ENCODE results near the gene ERCC6L2. TPM values are rescaled to one million over a fixed set of nuclear protein-coding genes. Genes with fewer than 3 reads are reported as not detected.

The ERCC6L2 gene
- total RNA-seq, 1 experiment from 2014 or later: 43.0 TPM

GRCh38 chr9:96006296-96006879 is 130.9 kb downstream of the ERCC6L2 start:
- H3K36me3 Mint-ChIP-seq: peaks cover 39% of the 10 kb centered on the region
- CTCF ChIA-PET: interaction anchor here (1.6 kb wide), 1 partner anchor 20 kb away, joined by 5 read pairs; no protein-coding TSS in a partner anchor
- TF ChIP-seq GTF2I (CRISPR knock-in tag; conservative IDR thresholded peaks at IDR 0.05): no peak
- no peak for TF ChIP-seq NR1H2 (CRISPR knock-in tag; IDR thresholded peaks at IDR 0.05)
- TF ChIP-seq, protein P1, sequence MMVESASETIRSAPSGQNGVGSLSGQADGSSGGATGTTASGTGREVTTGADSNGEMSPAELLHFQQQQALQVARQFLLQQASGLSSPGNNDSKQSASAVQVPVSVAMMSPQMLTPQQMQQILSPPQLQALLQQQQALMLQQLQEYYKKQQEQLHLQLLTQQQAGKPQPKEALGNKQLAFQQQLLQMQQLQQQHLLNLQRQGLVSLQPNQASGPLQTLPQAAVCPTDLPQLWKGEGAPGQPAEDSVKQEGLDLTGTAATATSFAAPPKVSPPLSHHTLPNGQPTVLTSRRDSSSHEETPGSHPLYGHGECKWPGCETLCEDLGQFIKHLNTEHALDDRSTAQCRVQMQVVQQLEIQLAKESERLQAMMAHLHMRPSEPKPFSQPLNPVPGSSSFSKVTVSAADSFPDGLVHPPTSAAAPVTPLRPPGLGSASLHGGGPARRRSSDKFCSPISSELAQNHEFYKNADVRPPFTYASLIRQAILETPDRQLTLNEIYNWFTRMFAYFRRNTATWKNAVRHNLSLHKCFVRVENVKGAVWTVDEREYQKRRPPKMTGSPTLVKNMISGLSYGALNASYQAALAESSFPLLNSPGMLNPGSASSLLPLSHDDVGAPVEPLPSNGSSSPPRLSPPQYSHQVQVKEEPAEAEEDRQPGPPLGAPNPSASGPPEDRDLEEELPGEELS (CRISPR knock-in tag; IDR thresholded peaks at IDR 0.05): no peak
- TF ChIP-seq, protein P2, sequence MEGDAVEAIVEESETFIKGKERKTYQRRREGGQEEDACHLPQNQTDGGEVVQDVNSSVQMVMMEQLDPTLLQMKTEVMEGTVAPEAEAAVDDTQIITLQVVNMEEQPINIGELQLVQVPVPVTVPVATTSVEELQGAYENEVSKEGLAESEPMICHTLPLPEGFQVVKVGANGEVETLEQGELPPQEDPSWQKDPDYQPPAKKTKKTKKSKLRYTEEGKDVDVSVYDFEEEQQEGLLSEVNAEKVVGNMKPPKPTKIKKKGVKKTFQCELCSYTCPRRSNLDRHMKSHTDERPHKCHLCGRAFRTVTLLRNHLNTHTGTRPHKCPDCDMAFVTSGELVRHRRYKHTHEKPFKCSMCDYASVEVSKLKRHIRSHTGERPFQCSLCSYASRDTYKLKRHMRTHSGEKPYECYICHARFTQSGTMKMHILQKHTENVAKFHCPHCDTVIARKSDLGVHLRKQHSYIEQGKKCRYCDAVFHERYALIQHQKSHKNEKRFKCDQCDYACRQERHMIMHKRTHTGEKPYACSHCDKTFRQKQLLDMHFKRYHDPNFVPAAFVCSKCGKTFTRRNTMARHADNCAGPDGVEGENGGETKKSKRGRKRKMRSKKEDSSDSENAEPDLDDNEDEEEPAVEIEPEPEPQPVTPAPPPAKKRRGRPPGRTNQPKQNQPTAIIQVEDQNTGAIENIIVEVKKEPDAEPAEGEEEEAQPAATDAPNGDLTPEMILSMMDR (IDR thresholded peaks at IDR 0.05): no peak
- TF ChIP-seq NFE2L1 (CRISPR knock-in tag; IDR thresholded peaks at IDR 0.05): no peak
- TF ChIP-seq GABPB1 (CRISPR knock-in tag; IDR thresholded peaks at IDR 0.05): no peak
- no peak for TF ChIP-seq RORB (CRISPR knock-in tag; IDR thresholded peaks at IDR 0.05)
- TF ChIP-seq, protein P3, sequence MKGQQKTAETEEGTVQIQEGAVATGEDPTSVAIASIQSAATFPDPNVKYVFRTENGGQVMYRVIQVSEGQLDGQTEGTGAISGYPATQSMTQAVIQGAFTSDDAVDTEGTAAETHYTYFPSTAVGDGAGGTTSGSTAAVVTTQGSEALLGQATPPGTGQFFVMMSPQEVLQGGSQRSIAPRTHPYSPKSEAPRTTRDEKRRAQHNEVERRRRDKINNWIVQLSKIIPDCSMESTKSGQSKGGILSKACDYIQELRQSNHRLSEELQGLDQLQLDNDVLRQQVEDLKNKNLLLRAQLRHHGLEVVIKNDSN (CRISPR knock-in tag; IDR thresholded peaks at IDR 0.05): no peak
- TF ChIP-seq, protein P4, sequence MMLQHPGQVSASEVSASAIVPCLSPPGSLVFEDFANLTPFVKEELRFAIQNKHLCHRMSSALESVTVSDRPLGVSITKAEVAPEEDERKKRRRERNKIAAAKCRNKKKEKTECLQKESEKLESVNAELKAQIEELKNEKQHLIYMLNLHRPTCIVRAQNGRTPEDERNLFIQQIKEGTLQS (CRISPR knock-in tag; conservative IDR thresholded peaks at IDR 0.05): no peak
- no peak for TF ChIP-seq SP1 (CRISPR knock-in tag; conservative IDR thresholded peaks at IDR 0.05)
- no peak for TF ChIP-seq CREM (CRISPR knock-in tag; IDR thresholded peaks at IDR 0.05)

DNA sequence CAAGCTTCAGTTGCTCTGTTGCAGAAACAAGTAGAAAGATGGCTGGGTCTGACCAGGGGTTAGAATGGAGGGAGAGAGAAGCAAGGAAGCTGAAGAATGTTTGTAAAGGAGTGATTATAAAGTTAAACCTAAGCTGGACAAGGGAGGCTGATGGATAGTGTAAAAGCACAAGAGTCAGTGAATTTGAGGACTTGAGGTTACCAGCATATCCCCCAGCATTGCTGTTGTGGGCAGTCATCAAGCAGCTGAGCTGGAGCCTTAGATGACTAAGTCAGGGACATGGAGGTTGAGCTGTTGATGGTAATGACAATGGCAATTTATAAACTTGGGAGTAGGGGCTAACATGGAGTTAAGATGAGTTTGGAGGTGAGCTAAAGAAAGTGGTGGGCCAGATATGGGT is 131.5 kb downstream of the ERCC6L2 start:
- TF ChIP-seq JUN (CRISPR knock-in tag; IDR thresholded peaks at IDR 0.05) (no peak), FOXK1 (CRISPR knock-in tag; IDR thresholded peaks at IDR 0.05) (no peak), ZNF121 (CRISPR knock-in tag; IDR thresholded peaks at IDR 0.05) (no peak), TCF7 (CRISPR knock-in tag; IDR thresholded peaks at IDR 0.05; ENCODE audit: low read depth) (no peak), RORB (CRISPR knock-in tag; IDR thresholded peaks at IDR 0.05) (no peak), NR3C1 (CRISPR knock-in tag; conservative IDR thresholded peaks at IDR 0.05; ENCODE audit: low read depth) (no peak)
- H3K4me3 Mint-ChIP-seq: no peak overlapping the region
- peaks cover 8% of the 10 kb centered on the region for H3K4me1 Mint-ChIP-seq
- ChIA-PET POLR2A (no interaction called here), CTCF (interaction anchor here (1.6 kb wide), 1 partner anchor 19 kb away, joined by 5 read pairs; no protein-coding TSS in a partner anchor)
- no peak for ATAC-seq
- peaks cover 8% of the 10 kb centered on the region for H3K9me3 Mint-ChIP-seq
- H3K27ac Mint-ChIP-seq: no peak overlapping the region
- peaks cover 36% of the 10 kb centered on the region for H3K36me3 Mint-ChIP-seq
- no peaks in the 10 kb centered on the region for H3K27me3 Mint-ChIP-seq (ENCODE audit: low read depth)
- DNase-seq (ENCODE audit: low spot score): no peak

More at GRCh38 chr9:96006296-96006879, 130.9 kb downstream of the ERCC6L2 start:
- H3K4me3 Mint-ChIP-seq: no peak overlapping the region
- H3K27ac Mint-ChIP-seq: no peak overlapping the region
- ATAC-seq (no peak), DNase-seq (ENCODE audit: low spot score) (no peak)
- no peaks in the 10 kb centered on the region for H3K27me3 Mint-ChIP-seq (ENCODE audit: low read depth)
- POLR2A ChIA-PET: no interaction called here
- H3K9me3 Mint-ChIP-seq: peaks cover 9% of the 10 kb centered on the region
- H3K4me1 Mint-ChIP-seq: peaks cover 8% of the 10 kb centered on the region

DNA sequence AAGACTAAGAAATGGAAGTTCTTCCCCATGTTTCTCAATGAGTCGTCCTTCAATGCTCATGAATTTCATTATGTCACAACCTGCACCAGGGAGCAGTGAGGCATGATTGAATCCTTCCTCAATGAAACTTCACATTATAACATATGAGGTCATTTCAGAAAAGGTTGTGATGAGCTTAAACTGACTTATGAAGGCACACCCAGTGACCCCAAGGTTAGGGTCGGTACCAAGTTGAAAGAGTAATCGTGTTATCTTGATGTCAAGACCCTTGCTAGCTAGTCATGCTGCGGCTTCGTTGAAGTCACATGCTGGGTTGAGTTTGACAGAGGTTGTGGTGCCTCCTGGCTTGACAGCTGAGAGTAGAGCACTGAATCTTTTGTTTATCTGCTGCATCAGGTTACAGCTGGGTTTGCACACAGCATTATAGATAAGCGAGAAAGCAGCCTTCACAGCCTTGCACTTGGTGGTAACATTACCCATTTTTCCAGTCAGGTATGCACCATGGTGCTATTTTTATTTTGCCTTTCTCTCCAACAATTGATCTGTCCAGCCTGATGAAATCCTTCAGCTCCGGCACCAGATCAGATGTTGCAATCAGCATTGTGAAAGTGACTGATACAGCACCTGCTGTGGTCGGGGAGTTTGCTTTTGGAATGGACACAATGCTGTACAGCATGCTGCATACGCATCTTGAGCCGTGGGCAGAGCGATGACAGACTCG is 133.2 kb downstream of the ERCC6L2 start:
- Mint-ChIP-seq H3K27ac (no peak overlapping the region), H3K4me3 (no peak overlapping the region), H3K9me3 (no peaks in the 10 kb centered on the region), H3K36me3 (peaks cover 21% of the 10 kb centered on the region), H3K4me1 (no peaks in the 10 kb centered on the region), H3K27me3 (ENCODE audit: low read depth) (no peaks in the 10 kb centered on the region)
- ATAC-seq: no peak
- CTCF ChIA-PET: no interaction called here
- POLR2A ChIA-PET: interaction anchor here (0.6 kb wide), 1 partner anchor 457 kb away, joined by 3 read pairs; no protein-coding TSS in a partner anchor
- no peak for DNase-seq (ENCODE audit: low spot score)
- TF ChIP-seq, protein P5, sequence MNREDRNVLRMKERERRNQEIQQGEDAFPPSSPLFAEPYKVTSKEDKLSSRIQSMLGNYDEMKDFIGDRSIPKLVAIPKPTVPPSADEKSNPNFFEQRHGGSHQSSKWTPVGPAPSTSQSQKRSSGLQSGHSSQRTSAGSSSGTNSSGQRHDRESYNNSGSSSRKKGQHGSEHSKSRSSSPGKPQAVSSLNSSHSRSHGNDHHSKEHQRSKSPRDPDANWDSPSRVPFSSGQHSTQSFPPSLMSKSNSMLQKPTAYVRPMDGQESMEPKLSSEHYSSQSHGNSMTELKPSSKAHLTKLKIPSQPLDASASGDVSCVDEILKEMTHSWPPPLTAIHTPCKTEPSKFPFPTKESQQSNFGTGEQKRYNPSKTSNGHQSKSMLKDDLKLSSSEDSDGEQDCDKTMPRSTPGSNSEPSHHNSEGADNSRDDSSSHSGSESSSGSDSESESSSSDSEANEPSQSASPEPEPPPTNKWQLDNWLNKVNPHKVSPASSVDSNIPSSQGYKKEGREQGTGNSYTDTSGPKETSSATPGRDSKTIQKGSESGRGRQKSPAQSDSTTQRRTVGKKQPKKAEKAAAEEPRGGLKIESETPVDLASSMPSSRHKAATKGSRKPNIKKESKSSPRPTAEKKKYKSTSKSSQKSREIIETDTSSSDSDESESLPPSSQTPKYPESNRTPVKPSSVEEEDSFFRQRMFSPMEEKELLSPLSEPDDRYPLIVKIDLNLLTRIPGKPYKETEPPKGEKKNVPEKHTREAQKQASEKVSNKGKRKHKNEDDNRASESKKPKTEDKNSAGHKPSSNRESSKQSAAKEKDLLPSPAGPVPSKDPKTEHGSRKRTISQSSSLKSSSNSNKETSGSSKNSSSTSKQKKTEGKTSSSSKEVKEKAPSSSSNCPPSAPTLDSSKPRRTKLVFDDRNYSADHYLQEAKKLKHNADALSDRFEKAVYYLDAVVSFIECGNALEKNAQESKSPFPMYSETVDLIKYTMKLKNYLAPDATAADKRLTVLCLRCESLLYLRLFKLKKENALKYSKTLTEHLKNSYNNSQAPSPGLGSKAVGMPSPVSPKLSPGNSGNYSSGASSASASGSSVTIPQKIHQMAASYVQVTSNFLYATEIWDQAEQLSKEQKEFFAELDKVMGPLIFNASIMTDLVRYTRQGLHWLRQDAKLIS (CRISPR knock-in tag; IDR thresholded peaks at IDR 0.05; ENCODE audit: borderline replicate concordance): no peak
- TF ChIP-seq OVOL2 (CRISPR knock-in tag; IDR thresholded peaks at IDR 0.05; ENCODE audit: borderline replicate concordance) (no peak), ZNF396 (CRISPR knock-in tag; IDR thresholded peaks at IDR 0.05; ENCODE audit: borderline replicate concordance) (no peak), CDX4 (CRISPR knock-in tag; IDR thresholded peaks at IDR 0.05; ENCODE audit: borderline replicate concordance) (no peak)

Measured in WTC11 (cell line).